ENCODE results near the gene PDCD6IP.

- TF ChIP-seq ZFX (IDR thresholded peaks at IDR 0.05), result no peak
- no peak for TF ChIP-seq CTCF (conservative IDR thresholded peaks at IDR 0.05)
Measured at GRCh38 chr3:33877187-33877586, 78.8 kb downstream of the PDCD6IP start.
